ENCODE measurements around the gene CCL2.
A peak's percentile ranks its signal among the peaks of the same experiment; 100 is the strongest.

Gene CCL2

DNA sequence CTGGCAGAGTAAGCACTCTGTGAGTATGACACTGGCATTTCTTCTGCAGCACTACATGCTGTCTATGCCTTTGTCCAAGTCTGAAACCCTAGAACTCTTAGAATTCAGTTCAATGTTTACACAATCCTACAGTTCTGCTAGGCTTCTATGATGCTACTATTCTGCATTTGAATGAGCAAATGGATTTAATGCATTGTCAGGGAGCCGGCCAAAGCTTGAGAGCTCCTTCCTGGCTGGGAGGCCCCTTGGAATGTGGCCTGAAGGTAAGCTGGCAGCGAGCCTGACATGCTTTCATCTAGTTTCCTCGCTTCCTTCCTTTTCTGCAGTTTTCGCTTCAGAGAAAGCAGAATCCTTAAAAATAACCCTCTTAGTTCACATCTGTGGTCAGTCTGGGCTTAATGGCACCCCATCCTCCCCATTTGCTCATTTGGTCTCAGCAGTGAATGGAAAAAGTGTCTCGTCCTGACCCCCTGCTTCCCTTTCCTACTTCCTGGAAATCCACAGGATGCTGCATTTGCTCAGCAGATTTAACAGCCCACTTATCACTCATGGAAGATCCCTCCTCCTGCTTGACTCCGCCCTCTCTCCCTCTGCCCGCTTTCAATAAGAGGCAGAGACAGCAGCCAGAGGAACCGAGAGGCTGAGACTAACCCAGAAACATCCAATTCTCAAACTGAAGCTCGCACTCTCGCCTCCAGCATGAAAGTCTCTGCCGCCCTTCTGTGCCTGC, at the start of gene CCL2:
CCL2 (plus strand) TSS at position 635 of the 730 bp plus-strand sequence; CDS start at position 700, 65 bp downstream.
- Mint-ChIP-seq H3K36me3 (ENCODE audit: low read depth) (no peaks in the 10 kb centered on the region), H3K27ac (peak within 1 kb of the TSS; percentile 85), H3K9me3 (no peaks in the 10 kb centered on the region), H3K4me3 (peak within 1 kb of the TSS; percentile 75), H3K4me1 (ENCODE audit: low read depth) (peaks cover 83% of the 10 kb centered on the region), H3K27me3 (peaks cover 56% of the 10 kb centered on the region)
- intact Hi-C loops (cut with micrococcal nuclease), result no loop called here

- intact Hi-C loops (cut with micrococcal nuclease), result no loop called here
- peak overlapping the region; percentile 25 for H3K27ac Mint-ChIP-seq
- no peak overlapping the region for H3K4me3 Mint-ChIP-seq
- H3K9me3 Mint-ChIP-seq, result peaks cover 11% of the 10 kb centered on the region
- H3K4me1 Mint-ChIP-seq (ENCODE audit: low read depth), result peaks cover 71% of the 10 kb centered on the region
- H3K27me3 Mint-ChIP-seq, result peaks cover 40% of the 10 kb centered on the region
- peaks cover 8% of the 10 kb centered on the region for H3K36me3 Mint-ChIP-seq (ENCODE audit: low read depth)
These were observed 49.7 kb upstream of the CCL2 start for GRCh38 chr17:34205401-34205800.

DNA sequence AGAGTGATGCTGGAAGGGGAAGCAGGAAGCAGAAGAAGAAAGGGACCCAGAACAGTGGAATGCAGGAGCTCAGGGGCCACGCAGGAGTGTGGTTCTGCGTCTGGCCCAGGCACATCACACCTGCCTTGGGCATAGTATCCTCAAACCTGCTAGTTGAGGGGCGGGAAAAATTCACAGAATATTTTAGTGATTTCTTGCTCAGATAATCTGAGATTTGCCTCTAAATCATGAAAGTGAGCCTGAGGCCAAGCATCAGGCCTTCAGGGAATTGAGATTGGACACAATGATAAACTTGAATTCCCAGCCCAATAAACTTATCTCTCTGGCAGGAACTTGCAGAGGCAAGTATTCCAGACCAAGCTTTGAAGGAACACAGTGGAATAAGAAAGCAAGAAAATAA, 48.5 kb upstream of the CCL2 start:
- intact Hi-C loops (cut with micrococcal nuclease), result no loop called here
- peaks cover 41% of the 10 kb centered on the region for H3K27me3 Mint-ChIP-seq
- H3K36me3 Mint-ChIP-seq (ENCODE audit: low read depth), result peaks cover 8% of the 10 kb centered on the region
- no peak overlapping the region for H3K4me3 Mint-ChIP-seq
- H3K4me1 Mint-ChIP-seq (ENCODE audit: low read depth), result peaks cover 62% of the 10 kb centered on the region
- H3K27ac Mint-ChIP-seq, result peak overlapping the region; percentile 66
- H3K9me3 Mint-ChIP-seq, result peaks cover 11% of the 10 kb centered on the region

GRCh38 chr17:34207572-34207971, 47.5 kb upstream of the CCL2 start:
- intact Hi-C loops (cut with micrococcal nuclease), result no loop called here
- Mint-ChIP-seq H3K27ac (no peak overlapping the region), H3K36me3 (ENCODE audit: low read depth) (peaks cover 6% of the 10 kb centered on the region), H3K9me3 (peaks cover 8% of the 10 kb centered on the region), H3K27me3 (peaks cover 38% of the 10 kb centered on the region), H3K4me1 (ENCODE audit: low read depth) (peaks cover 57% of the 10 kb centered on the region), H3K4me3 (no peak overlapping the region)

DNA sequence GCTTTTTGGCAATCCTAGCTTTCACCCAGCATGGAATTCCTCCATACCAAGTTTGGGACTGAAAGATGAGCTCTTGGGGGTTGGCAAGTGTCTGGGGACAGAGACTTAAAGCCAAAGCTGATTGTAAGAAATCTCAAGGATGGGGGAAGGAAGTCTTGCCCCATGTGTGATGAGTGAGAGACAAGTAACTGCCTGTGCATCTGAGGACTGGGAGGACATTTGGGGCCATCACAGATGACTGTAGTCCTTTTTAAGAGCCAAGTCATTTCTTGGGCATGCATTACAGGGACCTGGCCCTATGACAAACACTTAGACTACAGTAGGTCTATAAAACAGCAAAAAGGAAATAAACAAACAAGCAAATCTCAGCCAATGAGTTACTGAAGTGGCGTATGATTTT, 36.3 kb upstream of the CCL2 start:
- H3K36me3 Mint-ChIP-seq (ENCODE audit: low read depth), result peaks cover 7% of the 10 kb centered on the region
- H3K27me3 Mint-ChIP-seq, result peaks cover 42% of the 10 kb centered on the region
- intact Hi-C loops (cut with micrococcal nuclease), result no loop called here
- peaks cover 10% of the 10 kb centered on the region for H3K9me3 Mint-ChIP-seq
- H3K27ac Mint-ChIP-seq, result peak overlapping the region; percentile 30
- H3K4me1 Mint-ChIP-seq (ENCODE audit: low read depth), result peaks cover 52% of the 10 kb centered on the region
- H3K4me3 Mint-ChIP-seq, result no peak overlapping the region

DNA sequence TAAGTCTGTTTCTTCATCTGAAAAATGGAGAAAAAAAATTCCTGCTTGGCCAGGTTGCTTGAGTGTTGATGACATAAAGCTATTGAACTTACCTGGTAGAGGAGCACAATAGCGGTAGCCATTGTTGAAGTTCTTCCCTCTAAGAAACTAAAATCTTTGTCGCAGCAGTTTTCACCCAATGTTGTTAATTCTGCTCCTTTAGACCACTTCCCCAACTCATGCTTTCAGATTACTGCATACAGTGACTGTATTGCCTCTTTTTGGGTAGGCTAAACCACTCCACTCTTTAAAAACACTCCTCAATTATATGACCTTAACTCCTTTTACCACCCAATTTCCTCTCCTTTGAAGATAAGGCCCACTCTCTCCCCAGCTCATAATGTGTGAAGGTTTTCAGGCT, 35.7 kb upstream of the CCL2 start:
- H3K4me1 Mint-ChIP-seq (ENCODE audit: low read depth), result peaks cover 52% of the 10 kb centered on the region
- peaks cover 2% of the 10 kb centered on the region for H3K36me3 Mint-ChIP-seq (ENCODE audit: low read depth)
- H3K9me3 Mint-ChIP-seq, result peaks cover 4% of the 10 kb centered on the region
- H3K4me3 Mint-ChIP-seq, result no peak overlapping the region
- intact Hi-C loops (cut with micrococcal nuclease), result no loop called here
- H3K27me3 Mint-ChIP-seq, result peaks cover 40% of the 10 kb centered on the region
- H3K27ac Mint-ChIP-seq, result peak overlapping the region; percentile 63

DNA sequence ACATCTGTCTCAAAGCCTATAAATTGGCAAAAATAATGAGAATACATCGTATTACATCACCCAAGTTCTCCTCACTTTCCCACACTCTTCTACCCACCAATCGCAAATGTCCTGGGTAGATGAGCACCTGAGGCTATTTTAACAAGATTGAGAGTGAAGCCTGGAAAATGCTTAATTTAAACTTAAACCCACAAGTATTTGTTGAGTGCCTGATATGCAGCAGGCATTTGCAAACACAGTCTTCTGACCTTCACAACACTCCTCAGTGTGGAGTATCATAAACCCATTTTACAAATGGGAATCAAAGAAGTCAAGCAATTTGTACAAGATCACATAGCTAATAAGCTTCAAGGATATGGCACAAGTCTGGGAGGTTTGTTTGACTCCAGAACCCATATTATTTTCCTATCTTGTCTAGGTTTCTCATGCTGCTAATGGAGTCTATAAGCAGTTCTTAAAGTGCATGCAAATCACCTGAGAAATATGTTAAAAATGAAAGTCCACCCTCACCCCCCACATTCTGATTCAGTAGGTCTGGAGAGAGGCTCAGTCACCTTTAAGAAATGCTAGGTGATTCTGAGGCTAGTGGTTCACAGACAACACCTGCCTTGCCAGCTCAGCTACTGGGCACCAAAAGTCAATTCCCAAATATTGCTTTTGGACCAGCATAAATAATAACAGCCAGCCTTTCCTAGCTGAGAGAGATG, 34.9 kb upstream of the CCL2 start:
- peaks cover 39% of the 10 kb centered on the region for H3K27me3 Mint-ChIP-seq
- H3K36me3 Mint-ChIP-seq (ENCODE audit: low read depth), result no peaks in the 10 kb centered on the region
- intact Hi-C loops (cut with micrococcal nuclease), result no loop called here
- H3K4me3 Mint-ChIP-seq, result no peak overlapping the region
- no peaks in the 10 kb centered on the region for H3K9me3 Mint-ChIP-seq
- peaks cover 57% of the 10 kb centered on the region for H3K4me1 Mint-ChIP-seq (ENCODE audit: low read depth)
- H3K27ac Mint-ChIP-seq, result peak overlapping the region; percentile 63

- Mint-ChIP-seq H3K27me3 (peaks cover 40% of the 10 kb centered on the region), H3K4me3 (no peak overlapping the region), H3K27ac (peak overlapping the region; percentile 11), H3K4me1 (ENCODE audit: low read depth) (peaks cover 57% of the 10 kb centered on the region), H3K9me3 (no peaks in the 10 kb centered on the region), H3K36me3 (ENCODE audit: low read depth) (no peaks in the 10 kb centered on the region)
- intact Hi-C loops (cut with micrococcal nuclease), result no loop called here
These were observed 34.2 kb upstream of the CCL2 start for GRCh38 chr17:34220752-34221395.

- no peak overlapping the region for H3K4me3 Mint-ChIP-seq
- H3K4me1 Mint-ChIP-seq (ENCODE audit: low read depth), result peaks cover 57% of the 10 kb centered on the region
- intact Hi-C loops (cut with micrococcal nuclease), result no loop called here
- no peaks in the 10 kb centered on the region for H3K9me3 Mint-ChIP-seq
- H3K27ac Mint-ChIP-seq, result peak overlapping the region; percentile 15
- no peaks in the 10 kb centered on the region for H3K36me3 Mint-ChIP-seq (ENCODE audit: low read depth)
- H3K27me3 Mint-ChIP-seq, result peaks cover 41% of the 10 kb centered on the region
These were observed 33.7 kb upstream of the CCL2 start for GRCh38 chr17:34221411-34221810.

DNA sequence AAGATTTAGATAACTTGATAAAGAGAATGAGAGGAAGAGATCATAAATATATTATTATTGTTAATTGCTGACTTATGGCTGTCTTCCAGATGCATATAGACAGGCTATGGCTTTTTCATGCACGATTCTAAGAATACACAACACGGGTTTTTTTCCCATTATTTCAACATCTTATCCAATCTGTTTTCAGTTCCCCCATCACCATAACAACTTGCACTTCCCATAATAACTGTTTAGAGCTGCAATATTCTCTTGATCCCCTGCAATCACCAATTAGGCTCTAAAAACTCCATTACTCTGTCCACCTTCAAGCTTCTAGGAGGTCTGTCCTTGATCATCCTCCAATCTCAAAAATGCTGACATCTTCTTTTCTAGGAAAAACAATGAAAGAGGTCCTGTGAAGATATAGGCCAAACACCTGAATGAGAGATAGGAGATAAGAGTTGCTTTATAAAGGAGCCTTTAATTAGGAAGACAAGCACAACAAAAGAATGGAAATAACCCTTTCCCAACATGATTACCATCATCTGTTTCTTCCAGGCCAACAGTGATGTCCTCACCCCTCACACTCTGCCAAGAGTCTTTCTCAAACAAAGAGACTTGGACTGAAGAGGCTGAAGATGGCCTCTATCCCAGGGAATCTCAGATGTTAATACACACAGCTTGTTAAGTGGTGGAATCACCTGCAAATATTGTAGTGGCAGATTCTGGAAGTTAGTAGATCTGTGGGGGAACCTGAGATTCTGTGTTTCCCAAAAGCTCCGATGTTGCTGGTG, 32.2 kb upstream of the CCL2 start:
- Mint-ChIP-seq H3K27ac (peak overlapping the region; percentile 18), H3K4me1 (ENCODE audit: low read depth) (peaks cover 63% of the 10 kb centered on the region), H3K4me3 (no peak overlapping the region), H3K9me3 (no peaks in the 10 kb centered on the region), H3K36me3 (ENCODE audit: low read depth) (no peaks in the 10 kb centered on the region), H3K27me3 (peaks cover 51% of the 10 kb centered on the region)
- intact Hi-C loops (cut with micrococcal nuclease), result no loop called here

- Mint-ChIP-seq H3K4me3 (no peak overlapping the region), H3K27ac (no peak overlapping the region), H3K27me3 (peaks cover 47% of the 10 kb centered on the region), H3K9me3 (peaks cover 20% of the 10 kb centered on the region), H3K4me1 (ENCODE audit: low read depth) (peaks cover 48% of the 10 kb centered on the region), H3K36me3 (ENCODE audit: low read depth) (peaks cover 5% of the 10 kb centered on the region)
- intact Hi-C loops (cut with micrococcal nuclease), result no loop called here
These were observed 30.0 kb upstream of the CCL2 start for GRCh38 chr17:34225046-34225445.

DNA sequence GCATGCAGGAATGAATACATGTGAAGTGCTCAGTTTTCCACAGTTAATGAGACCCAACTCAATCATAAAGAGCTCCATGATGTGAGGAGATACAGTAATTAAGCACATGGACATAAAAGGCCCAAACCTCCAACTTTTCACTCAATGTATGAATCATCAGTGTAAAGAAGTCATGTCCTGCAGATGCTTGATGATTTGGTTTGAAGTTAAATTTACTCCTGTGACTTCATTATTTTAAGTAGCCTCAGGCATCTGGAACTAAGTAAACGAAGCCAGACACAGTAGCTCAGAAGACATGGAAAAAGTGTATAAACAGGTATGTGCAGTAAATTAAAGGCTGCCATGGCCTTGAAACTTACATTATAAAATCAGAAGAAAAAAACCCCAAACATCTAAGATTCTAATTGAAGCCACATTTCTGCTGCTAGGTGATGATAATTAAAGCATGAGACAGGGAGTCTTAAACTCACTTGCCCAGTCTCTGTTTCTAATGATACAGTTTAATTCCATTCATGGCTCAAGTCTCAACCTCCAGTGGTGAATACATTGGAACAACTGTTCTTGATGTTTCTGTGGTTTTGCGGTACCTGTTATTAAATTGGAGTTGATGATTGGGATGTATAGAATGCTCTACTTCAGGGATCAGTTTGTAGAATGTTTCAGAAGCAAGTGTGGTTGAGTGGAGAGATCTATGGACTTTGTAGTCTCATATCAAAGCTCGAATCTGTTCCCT, 28.9 kb upstream of the CCL2 start:
- Mint-ChIP-seq H3K4me1 (ENCODE audit: low read depth) (peaks cover 36% of the 10 kb centered on the region), H3K36me3 (ENCODE audit: low read depth) (peaks cover 5% of the 10 kb centered on the region), H3K27me3 (peaks cover 49% of the 10 kb centered on the region), H3K27ac (no peak overlapping the region), H3K4me3 (no peak overlapping the region), H3K9me3 (peaks cover 20% of the 10 kb centered on the region)
- intact Hi-C loops (cut with micrococcal nuclease), result no loop called here

DNA sequence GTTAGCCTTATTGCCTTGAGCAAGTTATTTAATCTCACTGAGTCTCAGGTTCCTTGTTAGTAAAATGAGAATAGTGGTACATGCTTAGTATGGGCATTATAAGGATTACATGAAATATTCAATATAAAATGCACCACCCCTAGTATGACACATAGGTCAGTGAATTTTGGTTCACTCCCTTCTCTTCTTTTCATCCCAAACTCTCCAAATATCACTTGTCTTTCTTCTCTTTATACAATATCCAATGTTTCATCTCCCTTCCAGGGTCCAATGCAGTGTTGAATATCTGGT, 28.4 kb upstream of the CCL2 start:
- H3K9me3 Mint-ChIP-seq, result peaks cover 20% of the 10 kb centered on the region
- peaks cover 31% of the 10 kb centered on the region for H3K4me1 Mint-ChIP-seq (ENCODE audit: low read depth)
- H3K36me3 Mint-ChIP-seq (ENCODE audit: low read depth), result peaks cover 5% of the 10 kb centered on the region
- H3K27me3 Mint-ChIP-seq, result peaks cover 46% of the 10 kb centered on the region
- intact Hi-C loops (cut with micrococcal nuclease), result no loop called here
- H3K27ac Mint-ChIP-seq, result no peak overlapping the region
- H3K4me3 Mint-ChIP-seq, result no peak overlapping the region

Measured in dendritic cell treated with granulocyte-macrophage colony-stimulating factor and Interleukin-4, amounts not matched to agents 40 ng/mL and 50 ng/mL, for 4 days (primary cell).